AG09309 (cell line): ENCODE measurements around the gene PPP1CC.

ENCODE experiments used
- DNase-seq: peaks from one replicate; pipeline ENCODE4 v3.0.0-alpha.2; 2010; ENCODE audit warnings: low read depth
- H3K4me3 ChIP-seq: 2 replicates; pipeline ENCODE4 v1.5.1; 2011; ENCODE audit warnings: mild to moderate bottlenecking, low read depth, low read length, moderate library complexity; ENCODE audit not compliant: control insufficient read depth
- TF ChIP-seq, protein P1 (sequence below): IDR thresholded peaks from 2 replicates; pipeline ENCODE4 v1.5.1; 2011; ENCODE audit warnings: mild to moderate bottlenecking, low read depth, low read length, inconsistent platforms; ENCODE audit not compliant: insufficient read depth, control insufficient read depth; ENCODE audit errors: missing control alignments

The PPP1CC gene

DNA sequence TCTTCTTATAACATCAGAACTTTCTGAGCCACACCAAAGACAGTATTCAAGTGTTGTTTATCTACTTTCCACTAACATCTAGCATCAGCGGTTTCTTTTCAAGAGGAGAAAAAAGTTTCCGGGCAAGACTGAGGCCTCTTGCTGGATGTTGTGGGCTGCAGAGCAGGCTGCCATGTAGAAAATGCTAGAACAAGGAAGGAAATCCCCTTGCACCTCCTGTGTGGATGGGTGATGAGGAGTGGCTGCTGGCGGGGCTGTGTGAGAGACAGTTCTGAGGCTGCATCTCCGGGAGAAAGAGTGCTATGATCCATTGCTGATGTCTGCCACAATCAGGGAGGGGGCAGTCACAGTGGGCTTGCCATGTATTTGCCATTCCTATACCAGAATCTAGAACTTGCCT lies 37.8 kb upstream of the PPP1CC start:
- TF ChIP-seq, protein P1, sequence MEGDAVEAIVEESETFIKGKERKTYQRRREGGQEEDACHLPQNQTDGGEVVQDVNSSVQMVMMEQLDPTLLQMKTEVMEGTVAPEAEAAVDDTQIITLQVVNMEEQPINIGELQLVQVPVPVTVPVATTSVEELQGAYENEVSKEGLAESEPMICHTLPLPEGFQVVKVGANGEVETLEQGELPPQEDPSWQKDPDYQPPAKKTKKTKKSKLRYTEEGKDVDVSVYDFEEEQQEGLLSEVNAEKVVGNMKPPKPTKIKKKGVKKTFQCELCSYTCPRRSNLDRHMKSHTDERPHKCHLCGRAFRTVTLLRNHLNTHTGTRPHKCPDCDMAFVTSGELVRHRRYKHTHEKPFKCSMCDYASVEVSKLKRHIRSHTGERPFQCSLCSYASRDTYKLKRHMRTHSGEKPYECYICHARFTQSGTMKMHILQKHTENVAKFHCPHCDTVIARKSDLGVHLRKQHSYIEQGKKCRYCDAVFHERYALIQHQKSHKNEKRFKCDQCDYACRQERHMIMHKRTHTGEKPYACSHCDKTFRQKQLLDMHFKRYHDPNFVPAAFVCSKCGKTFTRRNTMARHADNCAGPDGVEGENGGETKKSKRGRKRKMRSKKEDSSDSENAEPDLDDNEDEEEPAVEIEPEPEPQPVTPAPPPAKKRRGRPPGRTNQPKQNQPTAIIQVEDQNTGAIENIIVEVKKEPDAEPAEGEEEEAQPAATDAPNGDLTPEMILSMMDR: no peak
- DNase-seq: no peak
- no peak overlapping the region for H3K4me3 ChIP-seq

DNA sequence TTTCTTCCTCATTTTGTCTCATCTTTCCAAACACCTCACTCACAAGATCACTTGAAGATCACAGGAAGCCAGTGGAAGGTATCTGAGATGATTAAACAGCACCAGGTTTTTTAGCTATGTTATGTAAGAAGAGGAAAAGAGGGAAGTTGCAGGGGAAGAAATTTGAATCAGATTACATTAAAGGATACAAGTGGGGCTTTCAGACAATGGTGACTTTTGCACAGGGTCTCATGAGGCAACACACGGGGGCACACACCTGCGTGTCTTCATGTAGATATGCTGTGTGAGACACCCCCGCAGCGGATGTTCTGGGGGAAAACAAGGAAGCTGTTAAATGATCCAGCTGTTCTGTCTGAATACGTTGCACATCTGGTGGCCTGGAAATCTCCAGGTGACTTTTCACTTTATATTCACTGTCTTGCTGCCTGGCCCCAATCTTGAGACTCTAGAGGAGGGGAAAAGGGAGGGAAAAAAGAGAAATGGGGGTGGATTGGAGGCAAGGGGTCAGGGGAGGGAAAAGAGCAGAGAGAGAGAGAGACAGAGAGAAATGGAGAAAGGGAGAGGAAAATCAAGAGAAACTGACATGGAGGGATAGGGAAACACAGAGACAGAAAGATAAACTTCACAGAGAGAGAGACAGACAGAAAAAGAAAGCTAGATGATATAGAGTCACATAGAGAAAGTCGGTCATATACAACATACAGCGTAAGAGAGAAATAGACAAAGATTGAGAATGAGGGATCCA lies 36.3 kb upstream of the PPP1CC start:
- TF ChIP-seq, protein P1: no peak
- DNase-seq: no peak
- no peak overlapping the region for H3K4me3 ChIP-seq

DNA sequence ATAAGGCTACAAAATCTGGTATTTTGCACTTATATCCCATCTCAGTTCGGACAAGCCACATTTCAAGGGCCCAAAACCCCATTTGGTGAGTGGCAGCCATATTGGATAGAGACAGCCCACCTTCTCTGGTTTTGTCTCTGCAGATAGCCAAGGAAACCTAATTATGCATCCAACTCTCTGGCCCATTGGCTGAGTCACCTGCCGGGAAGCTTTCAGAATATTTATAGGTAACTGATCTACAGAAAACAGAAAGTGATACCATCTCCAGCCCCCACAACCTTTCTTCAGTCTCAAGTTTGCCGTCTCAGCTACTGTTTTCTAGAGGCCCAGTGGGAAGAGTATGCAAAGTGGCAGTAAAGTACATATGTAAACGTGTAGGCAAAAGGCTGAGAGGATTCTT lies 33.7 kb upstream of the PPP1CC start:
- TF ChIP-seq, protein P1: no peak
- H3K4me3 ChIP-seq: no peak overlapping the region
- no peak for DNase-seq

DNA sequence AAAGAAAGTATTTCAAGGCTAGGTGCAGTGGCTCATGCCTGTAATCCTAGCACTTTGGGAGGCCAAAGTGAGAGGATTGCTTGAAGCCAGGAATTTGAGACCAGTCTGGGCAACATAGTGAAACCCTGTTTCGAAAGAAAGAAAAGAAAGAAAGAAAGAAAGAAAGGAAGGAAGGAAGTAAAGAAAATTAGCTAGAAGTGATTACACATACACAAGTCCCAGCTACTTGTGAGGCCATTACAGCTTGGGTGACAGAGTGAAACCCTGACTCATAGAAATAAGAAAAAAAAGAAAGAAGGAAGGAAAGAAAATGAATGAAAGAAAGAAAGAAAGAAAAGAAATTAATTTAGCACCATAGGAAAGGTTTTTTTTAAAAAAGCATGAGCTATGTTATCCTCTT lies 33.3 kb upstream of the PPP1CC start:
- TF ChIP-seq, protein P1: no peak
- no peak overlapping the region for H3K4me3 ChIP-seq
- DNase-seq: no peak

DNA sequence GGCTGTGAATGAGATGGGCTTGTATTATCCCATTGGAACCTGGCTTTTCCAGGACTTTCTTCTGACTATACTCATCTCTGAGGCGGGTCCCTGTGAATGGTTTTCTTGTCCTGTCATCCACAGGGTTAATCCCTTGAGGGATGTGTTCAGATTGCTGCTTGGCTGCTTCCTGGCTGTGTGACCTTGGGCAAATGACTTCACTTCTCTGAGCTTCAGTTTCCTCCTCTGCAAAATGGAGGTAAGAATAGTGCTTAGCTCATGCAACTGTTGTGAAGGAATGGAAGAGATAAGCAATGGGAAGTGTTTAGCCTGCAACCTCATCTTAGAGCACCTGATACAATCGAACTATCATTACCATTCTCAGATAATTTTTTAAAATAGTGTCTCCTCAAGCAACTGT lies 32.1 kb upstream of the PPP1CC start:
- DNase-seq: no peak
- no peak overlapping the region for H3K4me3 ChIP-seq
- TF ChIP-seq, protein P1: no peak

DNA sequence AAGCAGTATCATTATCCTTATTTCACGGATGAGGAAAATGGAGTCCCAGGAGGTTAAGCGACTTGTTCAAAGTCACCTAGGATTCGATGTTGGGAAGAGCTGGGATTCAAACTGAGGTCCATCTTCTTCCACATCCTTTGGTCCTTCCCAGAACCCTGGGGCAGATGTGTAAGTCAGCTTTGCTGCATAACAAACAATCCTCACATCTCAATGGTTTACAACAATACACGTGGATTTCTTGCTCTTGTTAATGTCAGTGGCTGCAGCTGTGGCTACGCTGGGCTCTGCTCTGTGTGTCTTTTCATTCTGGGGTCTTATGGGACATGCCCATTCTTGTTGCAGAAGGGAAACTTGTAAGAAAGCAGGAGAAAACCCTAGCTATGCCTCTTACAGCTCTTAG lies 26.3 kb upstream of the PPP1CC start:
- DNase-seq: no peak
- TF ChIP-seq, protein P1: no peak
- no peak overlapping the region for H3K4me3 ChIP-seq
